Kidney glomerular epithelial cell (primary cell): Measurements from ENCODE around the gene RNF217.
"Not testable (repeated sequence)": the region's sequence is repeated elsewhere in the genome, so short reads cannot be mapped to it uniquely, and the experiment has no call there.

Experiments
- DNase-seq: peaks from one replicate; lab custom pipeline; 2025; lab: John Stamatoyannopoulos, UW

RNF217 gene

GRCh38 chr6:124961777-124962638 lies at the start of gene RNF217:
RNF217 (plus strand) TSS chr6:124962437; CDS start chr6:124962545, 108 bp downstream.
- peak; percentile 56 for DNase-seq

GRCh38 chr6:124913056-124913455 lies 49.2 kb upstream of the RNF217 start:
- DNase-seq = no peak

- no peak for DNase-seq
Measured at GRCh38 chr6:124917769-124918168, 44.5 kb upstream of the RNF217 start.

GRCh38 chr6:124919703-124920102 lies 42.5 kb upstream of the RNF217 start:
- DNase-seq = not testable (repeated sequence)

GRCh38 chr6:124924333-124924759 lies 37.9 kb upstream of the RNF217 start:
- peak; percentile 5 for DNase-seq

GRCh38 chr6:124926435-124926834 lies 35.8 kb upstream of the RNF217 start:
- DNase-seq = no peak

- DNase-seq = peak; percentile 1
Measured at GRCh38 chr6:124927806-124928205, 34.4 kb upstream of the RNF217 start.

GRCh38 chr6:124928851-124929250 lies 33.4 kb upstream of the RNF217 start:
- no peak for DNase-seq

- DNase-seq = no peak
Measured at GRCh38 chr6:124937645-124938044, 24.6 kb upstream of the RNF217 start.

- no peak for DNase-seq
Measured at GRCh38 chr6:124941259-124941658, 21.0 kb upstream of the RNF217 start.

GRCh38 chr6:124943658-124944057 lies 18.6 kb upstream of the RNF217 start:
- DNase-seq = no peak

GRCh38 chr6:124947971-124948451 lies 14.2 kb upstream of the RNF217 start:
- no peak for DNase-seq

- DNase-seq = no peak
Measured at GRCh38 chr6:124949706-124950105, 12.5 kb upstream of the RNF217 start.

- no peak for DNase-seq
Measured at GRCh38 chr6:124953808-124954207, 8.4 kb upstream of the RNF217 start.

GRCh38 chr6:124955108-124955856 lies 7.0 kb upstream of the RNF217 start:
- no peak for DNase-seq

- DNase-seq = no peak
Measured at GRCh38 chr6:124956018-124956417, 6.2 kb upstream of the RNF217 start.

- no peak for DNase-seq
Measured at GRCh38 chr6:124958149-124958548, 4.1 kb upstream of the RNF217 start.

GRCh38 chr6:124958759-124959354 lies 3.4 kb upstream of the RNF217 start:
- DNase-seq = peak; percentile 72

GRCh38 chr6:124960757-124961463 lies 1.3 kb upstream of the RNF217 start:
- DNase-seq = peak; percentile 21

GRCh38 chr6:124961464-124961776 lies 817 bp upstream of the RNF217 start:
- DNase-seq = no peak

GRCh38 chr6:124962639-124963415 lies 590 bp downstream of the RNF217 start:
- peak; percentile 57 for DNase-seq
